HG03442 (cell line): Measurements from ENCODE around the gene HABP4.

Experiments used
- ATAC-seq: cut with Tn5 transposase; IDR thresholded peaks from one replicate; pipeline ENCODE4 v1.9.1; 2021; ENCODE audit warnings: mild to moderate bottlenecking, moderate library complexity; ENCODE audit not compliant: unreplicated experiment

HABP4 gene, protein sequence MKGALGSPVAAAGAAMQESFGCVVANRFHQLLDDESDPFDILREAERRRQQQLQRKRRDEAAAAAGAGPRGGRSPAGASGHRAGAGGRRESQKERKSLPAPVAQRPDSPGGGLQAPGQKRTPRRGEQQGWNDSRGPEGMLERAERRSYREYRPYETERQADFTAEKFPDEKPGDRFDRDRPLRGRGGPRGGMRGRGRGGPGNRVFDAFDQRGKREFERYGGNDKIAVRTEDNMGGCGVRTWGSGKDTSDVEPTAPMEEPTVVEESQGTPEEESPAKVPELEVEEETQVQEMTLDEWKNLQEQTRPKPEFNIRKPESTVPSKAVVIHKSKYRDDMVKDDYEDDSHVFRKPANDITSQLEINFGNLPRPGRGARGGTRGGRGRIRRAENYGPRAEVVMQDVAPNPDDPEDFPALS

DNA sequence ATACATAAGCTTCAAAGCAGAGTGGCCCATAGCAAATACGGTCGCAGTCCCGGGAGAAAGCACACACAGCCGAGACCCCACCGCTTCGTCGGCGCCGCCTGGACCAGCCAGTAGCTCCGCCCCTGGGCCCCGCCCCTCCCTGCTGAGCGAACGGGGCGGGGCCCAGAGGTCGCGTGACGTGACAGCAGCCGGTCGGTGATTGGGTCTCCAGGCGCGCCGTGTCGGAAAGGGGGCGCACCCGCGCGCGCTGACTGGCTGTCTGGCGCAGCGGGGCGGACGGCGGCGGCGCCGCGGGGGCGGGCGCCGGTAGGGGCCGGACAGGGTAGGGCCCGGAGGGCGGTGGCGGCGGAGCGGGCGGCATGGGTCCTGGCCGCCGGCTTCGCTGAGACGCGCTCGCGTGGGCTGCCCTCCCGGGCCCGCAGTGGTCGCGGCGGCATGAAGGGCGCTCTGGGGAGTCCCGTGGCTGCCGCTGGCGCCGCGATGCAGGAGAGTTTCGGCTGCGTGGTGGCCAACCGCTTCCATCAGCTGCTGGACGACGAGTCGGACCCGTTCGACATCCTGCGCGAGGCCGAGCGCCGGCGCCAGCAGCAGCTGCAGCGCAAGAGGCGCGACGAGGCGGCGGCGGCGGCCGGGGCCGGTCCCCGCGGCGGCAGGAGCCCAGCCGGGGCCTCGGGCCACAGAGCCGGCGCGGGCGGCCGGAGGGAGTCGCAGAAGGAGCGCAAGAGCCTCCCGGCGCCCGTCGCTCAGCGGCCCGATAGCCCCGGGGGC is at the start of gene HABP4:
Gene HABP4, plus strand, starts transcription at position 325 of the 768 bp plus-strand sequence. Its CDS starts 111 bp downstream, at position 436.
- peak; percentile 91 for ATAC-seq

DNA sequence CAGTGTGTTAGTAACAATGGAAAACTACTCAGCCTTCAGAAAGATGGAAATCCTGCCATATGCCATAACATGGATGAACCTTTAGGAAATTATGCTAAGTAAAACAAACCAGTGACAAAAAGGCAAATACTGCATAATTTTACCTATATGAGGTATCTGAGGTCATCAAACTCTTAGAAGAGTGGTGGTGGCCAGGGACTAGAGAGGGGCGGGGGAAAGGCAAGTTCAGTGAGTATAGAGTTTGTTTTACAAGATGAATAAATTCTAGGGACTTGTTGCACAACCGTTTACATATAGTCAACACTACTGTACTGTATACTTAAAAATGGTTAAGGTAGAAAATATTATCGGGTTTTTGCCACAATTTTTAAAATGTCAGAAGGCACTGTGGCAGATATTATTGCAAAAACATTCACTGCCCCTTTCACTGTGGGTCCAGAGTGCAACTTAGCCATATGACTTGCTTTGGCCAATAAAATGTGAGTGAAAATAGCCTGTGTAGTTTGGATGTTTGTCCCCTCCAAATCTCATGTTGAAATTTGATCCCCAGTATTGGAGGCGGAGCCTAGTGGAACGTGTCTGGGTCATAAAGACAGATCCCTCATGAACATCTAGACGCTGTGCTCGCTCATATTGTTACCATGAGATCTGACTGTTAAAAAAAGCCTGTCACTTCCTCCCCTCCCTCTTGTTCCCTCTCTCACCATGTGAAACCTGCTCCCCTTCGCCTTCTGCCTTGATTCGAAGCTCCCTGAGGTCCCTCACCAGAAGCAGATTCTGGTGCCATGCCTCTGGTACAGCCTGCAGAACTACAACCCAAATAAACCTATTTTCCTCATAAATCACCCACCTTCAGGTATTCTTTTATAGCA is 41.3 kb upstream of the HABP4 start:
- ATAC-seq = no peak

DNA sequence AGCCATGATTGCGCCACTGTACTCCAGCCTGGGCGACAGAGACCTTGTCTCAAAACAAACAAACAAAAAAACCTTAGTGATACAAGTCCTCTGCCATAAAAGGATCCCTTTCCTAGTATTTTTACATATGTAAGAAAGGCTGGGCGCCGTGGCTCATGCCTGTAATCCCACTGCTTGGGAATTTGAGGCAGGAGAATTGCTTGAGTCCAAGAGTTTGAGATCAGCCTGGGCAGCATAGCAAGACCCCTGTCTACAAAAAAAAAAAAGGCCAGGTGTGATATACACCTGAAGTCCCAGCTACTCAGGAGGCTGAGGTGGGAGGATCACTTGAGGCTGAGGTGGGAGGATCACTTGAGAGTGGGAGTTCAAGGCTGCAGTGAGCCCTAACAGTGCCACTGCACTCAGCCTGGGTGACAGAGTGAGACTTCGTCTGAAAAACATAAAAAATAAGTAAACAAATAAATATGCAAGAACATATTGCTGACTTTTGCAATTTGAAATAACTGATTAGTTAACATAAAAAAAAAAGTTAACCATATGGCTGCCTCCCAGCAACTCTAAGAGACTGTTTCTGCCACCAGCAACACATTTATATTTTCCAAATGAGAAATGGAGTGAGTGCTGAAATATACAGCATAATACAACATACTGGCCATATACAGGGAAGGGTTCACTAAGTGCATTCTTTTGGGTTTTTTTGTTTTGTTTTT is 38.7 kb upstream of the HABP4 start:
- no peak for ATAC-seq

DNA sequence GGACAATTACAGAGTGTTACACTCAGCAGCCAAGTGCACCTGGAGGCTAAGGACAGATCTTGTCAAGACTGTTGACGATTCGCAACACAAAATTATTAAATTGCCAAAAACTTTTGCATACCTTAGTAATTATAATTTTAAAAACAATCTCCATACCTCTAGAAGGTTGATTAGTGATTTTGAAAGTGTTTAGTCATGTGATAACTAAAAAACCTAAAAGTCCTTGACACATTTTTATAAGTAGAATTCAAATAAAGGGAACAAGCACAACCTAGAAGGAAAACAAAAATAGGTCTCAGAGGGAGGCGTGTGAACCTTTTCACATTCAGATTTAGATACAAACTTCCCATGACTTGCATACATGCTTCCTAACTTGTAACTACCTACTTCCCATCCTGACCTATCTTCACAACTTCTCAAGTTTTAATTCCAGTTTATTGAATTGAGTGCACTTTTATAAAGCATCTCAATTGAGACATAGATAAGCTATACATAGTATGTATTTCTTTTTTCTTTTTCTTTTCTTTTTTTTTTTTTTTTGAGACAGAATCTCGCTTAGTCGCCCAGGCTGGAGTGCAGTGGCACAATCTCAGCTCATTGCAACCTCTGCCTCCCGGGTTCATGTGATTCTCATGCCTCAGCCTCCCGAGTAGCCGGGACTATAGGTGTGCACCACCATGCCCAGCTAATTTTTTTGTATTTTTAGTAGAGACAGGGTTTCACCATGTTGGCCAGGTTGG is 37.6 kb upstream of the HABP4 start:
- ATAC-seq = no peak

DNA sequence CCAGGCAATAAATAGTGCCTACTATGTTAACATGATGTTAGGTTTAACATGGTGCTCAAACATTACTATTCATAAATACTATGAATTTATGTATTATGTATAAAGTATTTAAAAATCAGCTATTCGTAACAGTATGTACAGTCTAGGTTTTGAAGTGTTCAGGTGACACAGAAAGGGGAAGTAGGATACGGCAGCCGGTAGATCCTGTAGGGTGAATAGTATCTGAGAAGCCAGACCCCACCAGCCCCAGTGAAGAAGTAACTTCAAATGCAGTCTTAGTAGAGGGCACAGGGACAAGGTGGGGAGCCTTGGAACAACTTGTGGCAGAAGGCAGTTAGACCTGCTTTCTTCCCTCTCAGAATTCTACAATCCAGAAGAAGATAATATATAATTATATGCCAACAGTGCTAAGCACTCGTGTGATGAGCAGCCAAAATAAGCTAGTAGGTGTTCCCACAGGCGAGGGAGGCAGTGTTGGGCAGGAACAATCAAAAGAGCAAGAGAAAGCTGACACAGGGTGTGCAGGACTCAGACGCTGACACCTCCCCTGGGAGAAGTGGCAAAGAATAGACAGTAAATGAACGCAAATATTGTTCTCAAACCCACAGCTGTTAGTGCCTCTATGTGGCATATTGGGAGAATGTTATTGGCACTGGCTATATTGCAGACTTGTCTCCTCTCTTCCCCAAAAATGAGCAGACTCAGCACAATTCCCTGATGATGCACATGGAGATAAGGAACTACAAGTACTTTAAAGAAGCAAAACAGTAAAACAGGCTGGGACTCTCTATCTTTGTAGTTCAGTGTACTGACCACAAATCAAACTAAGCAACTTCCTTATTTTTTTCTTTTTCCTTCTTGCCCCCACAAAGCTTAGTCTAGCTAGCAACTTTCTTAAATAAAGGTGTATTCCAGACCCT is 36.4 kb upstream of the HABP4 start:
- ATAC-seq = peak; percentile 14

DNA sequence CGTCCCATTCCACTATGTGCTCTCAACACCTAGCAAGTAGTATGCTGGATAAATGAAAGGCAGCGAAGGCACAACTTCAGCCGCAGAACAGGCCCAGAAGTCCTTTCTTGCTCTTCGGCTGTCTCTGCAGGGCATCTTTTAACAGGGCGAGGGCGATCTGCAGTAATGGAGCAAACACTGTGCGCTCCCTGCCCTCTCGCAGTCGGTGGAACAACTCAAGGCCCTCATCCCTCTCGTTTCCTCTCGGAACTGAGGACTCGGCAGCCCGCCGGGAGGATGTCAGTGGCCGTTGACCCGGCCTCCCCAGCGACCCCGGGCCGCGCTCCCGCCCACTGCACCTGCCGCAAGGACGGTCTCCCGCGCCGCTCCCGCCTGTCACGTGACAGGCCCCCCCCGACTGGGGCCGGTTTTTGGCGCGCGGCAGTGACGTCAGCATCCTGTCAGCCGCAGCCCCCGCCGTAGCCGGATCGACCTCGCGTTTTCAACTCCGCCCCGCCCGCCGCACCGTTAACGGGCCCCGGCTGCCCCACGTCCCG is 32.9 kb upstream of the HABP4 start:
- ATAC-seq = no peak

DNA sequence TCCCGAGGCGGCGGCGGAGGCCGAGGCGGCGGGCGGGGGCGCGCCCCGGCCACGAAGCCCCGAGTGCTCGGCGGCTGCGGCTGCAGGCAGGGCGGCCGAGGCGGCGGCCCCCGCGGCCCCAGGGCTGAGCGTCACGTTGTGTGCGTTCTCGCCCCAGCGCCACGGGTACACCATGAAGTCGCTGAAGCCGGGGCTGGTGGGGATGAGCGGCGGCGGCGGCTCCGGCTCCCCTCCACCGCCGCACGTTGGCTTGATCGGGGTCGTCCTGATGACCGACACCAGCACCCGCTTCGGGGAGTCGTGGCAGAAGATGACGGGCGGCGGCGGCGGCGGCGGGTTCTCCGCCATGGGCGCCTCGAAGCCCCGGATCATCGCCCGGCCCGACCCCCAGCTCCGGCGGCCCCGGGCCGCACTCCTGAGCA is 32.3 kb upstream of the HABP4 start:
- ATAC-seq = no peak

DNA sequence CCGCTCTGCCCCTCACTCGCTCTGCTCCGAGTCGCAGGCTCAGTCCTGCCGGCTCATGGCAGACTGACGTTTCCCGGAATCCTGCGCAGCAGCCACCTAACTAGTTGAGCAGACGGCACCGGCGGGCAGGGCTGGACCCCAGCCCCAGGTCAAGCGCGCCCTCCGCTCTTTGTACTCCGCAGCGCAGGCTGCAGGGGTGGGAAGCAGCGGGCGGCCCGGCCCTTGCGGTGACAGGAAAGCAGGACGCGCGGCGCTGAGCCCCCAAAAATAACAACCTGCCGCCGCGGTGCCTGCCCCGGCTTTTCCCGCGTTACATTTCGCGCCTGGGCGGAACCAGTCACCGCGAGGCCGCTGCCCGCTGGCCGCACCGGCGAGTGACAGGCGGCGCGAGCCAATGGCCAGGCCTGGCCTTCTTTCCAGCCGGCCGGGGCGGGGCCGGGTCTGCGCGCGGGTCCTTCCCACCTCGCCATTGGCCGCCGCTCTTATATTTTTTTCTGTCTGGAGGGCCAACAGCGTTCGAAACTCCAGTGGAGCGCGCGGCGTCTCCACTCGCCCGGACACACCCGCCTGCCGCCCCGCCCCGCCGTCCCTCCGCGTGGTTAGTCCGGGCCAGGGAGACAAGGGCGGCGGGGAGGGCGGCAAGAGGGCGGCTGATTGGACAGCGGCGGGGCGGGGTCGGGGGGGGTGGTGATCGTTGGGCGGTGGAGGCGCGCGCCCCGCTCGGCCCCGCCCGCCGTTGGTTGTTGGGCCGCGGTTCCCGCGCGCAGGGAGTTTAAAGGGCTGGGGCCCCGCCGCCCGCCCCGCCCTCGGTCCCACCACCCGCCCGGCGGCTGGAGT is 31.7 kb upstream of the HABP4 start, which contains the start of gene ZNF367:
Gene ZNF367, minus strand, starts transcription at position 288 of the 837 bp plus-strand sequence. CDS start 338 bp downstream, outside the sequence.
- peak; percentile 63 for ATAC-seq

DNA sequence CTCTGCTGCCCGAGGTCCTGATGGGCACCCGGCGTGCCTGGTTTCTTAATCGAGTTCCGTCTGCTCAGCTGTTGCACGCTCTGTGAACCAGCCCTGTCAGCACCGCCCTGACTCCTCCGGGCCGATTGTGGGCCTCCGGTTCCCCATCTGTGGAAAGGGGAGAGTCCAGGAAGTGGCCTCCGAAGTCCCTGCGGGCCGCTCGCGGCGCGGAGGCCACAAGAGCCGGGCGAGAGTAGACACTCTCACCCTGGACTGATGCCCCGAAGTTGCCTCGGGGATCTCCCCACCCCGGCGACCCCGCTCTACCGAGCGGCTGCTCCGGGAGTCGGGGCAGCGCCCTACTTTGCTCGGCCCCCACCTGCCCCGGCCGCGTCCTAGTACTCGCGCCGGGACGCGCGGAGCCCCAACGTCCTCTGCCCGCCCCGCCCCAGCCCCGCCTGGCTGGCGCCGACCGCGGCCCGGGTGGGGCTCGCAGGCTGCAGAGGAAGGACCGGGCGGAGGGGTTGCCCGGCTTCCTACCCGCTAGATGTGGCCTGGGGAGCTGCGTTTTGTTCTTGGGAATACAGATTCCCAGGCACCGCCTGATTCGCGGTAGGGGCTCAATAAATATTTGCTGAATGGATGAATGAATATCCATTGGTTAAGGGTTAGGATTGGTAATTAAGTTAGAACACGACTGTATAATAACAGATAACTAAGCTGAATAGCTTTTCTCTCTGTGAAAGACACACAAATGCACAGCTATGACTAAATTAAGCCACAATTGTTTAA is 30.9 kb upstream of the HABP4 start:
- ATAC-seq = peak; percentile 28

DNA sequence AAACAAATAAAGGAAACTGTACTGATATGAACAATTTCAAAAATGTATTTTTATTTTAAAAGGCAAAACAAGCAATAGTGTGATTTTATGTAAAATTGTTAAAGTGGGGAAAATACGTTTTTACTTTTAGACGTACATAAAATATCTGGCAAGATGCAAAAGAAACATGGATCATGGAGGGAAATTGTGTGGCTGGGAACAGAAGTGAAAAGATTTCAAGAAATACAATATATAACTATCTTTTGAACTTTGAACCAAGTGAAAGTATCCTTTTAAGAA is 30.3 kb upstream of the HABP4 start:
- ATAC-seq = no peak

DNA sequence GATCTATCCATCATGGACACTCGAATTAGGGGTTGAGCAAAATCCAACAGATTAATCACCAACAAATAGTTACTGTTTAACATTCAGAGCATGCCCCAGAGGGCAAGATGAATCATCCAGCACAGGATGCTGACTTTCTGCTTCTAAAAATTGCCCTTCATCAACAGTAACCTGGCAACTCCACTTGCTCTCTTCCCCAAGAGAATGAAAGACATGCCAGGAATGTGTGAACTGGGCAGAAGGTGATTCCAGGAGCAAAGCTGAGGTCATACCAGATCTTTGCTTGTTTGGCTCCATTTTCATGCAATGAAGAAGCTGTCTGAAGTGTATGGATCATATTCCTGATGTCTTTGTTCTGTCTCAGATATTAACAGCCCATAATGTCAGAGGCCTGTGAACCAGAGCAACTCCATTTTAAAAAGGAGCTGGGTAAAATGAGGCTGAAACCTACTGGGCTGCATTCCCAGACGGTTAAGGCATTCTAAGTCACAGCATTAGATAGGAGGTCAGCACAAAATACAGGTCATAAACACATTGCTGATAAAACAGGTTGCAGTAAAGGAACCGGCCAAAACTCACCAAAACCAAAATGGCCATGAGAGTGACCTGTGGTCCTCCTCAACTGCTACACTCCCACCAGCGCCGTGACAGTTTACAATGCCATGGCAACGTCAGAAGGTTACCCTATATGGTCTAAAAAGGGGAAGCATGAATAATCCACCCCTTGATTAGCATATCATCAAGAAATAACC is 29.3 kb upstream of the HABP4 start:
- no peak for ATAC-seq

DNA sequence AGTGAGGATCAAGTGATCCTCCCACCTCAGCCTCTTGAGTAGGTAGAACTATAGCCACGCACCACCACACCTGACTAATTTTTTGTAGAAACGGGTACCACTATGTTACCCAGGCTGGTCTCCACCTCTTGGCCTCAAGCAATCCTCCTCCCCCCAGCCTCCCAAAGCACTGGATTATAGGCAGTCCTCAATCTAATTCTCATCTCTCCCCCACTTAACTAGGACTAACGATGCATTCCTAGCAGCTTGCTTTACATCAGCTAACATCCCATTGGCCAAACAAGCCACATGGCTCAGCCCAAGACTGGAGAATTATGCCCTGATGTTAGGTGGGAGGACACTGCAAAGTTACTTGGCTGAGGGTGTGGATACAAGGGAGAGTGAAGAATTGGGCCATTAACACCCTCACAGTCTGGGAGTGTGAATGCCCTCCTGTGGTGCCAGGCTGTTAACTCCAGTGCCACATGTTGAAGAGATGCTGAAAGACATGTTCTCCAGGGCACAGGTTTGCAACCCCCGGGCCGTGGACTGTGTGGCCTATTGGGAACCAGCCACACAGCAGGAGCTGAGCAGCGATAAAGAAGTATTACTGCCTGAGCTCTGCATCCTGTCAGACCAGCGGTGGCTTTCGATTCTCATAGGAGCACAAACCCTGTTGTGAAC is 26.5 kb upstream of the HABP4 start:
- no peak for ATAC-seq

DNA sequence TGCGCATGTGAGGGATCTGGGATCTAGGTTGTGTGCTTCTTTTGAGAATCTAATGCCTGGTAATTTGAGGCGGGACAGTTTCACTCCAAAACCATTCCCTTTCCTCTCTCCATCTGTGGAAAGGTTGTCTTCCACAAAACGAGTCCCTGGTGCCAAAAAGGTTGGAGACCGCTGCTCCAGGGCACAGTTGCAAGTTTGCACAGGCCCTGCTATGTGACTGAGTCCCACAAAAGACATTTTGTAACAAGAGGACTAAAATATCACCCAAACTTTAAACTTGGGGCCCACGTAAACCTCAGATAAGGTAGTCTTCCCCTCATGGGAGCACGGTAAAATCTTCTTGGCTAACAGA is 26.0 kb upstream of the HABP4 start:
- ATAC-seq = no peak

DNA sequence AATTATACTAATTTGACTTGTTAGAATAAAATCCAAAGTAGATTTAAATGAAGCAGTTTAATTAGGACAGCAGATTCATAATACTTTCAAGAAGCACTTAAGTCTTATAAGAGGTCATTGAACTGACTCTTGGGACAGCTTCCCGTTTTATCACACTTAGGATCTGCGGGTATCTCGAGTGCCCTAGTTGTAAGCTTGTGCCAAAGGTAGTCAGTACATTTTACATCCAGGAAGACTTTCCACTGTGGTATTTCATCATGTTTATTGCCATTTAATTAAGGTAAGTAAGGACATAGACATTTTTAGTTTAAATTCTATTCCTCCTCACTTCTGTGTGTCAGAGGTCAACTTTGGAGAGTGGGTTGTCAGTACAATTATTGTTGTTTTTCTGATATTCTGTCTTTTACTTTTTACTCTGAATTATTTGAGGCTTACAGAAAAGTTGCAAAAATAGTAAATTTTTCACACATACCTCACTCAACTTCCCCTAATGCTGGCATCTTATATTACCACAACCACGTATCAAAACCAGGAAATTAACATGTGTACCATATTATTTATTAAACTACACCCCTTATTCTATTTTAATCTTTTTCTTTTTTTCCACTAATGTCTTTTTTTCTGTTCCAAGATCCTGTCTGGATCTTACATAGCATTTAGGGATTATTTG is 24.3 kb upstream of the HABP4 start:
- no peak for ATAC-seq

DNA sequence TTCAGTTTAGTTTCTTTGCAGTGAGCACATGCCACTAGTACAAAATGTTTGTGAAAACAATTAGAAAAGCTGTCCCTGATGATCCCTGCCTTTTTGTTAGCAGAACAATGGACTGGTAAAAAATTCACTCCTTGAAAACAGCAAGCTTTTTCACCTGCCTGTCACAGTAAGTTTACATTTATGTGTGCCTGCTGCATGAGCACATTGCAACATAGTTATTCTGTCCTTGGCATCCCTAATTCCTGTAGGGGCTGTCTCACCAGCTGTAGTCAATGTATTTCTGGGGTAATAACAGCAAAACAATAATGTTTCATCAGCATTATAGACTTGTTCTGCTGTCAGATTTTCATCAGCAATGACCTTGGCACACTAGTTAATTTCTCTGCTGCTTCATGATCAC is 20.2 kb upstream of the HABP4 start:
- no peak for ATAC-seq
